ENCODE measurements around the gene CIB4.

Gene CIB4

GRCh38 chr2:26559556-26559955 lies 81.6 kb downstream of the CIB4 start:
- peaks cover 4% of the 10 kb centered on the region; the same call in 1 of the 2 replicates for H3K27me3 ChIP-seq (ENCODE audit: control insufficient read depth, insufficient read depth, low read length)
- no peak overlapping the region for H3K4me3 ChIP-seq (ENCODE audit: low read length)
- no CpG with 5 or more reads among the region's 2 CpGs for WGBS (ENCODE audit: insufficient coverage, insufficient read length)
- no peak for DNase-seq (ENCODE audit: low read depth, low spot score)
- H3K4me1 ChIP-seq (ENCODE audit: control insufficient read depth, insufficient read depth, low read length), result peaks cover 3% of the 10 kb centered on the region
- H3K9me3 ChIP-seq (ENCODE audit: control insufficient read depth, insufficient read depth, low read length), result no peaks in the 10 kb centered on the region
- no peak overlapping the region for H3K27ac ChIP-seq (ENCODE audit: low read length)
- no peaks in the 10 kb centered on the region for H3K36me3 ChIP-seq (ENCODE audit: control insufficient read depth, insufficient read depth, low read length)

- no peak overlapping the region for H3K27ac ChIP-seq (ENCODE audit: low read length)
- H3K4me3 ChIP-seq (ENCODE audit: low read length), result no peak overlapping the region
- WGBS (ENCODE audit: insufficient coverage, insufficient read length), result no CpG with 5 or more reads among the region's 3 CpGs
- H3K9me3 ChIP-seq (ENCODE audit: control insufficient read depth, insufficient read depth, low read length), result no peaks in the 10 kb centered on the region
- H3K4me1 ChIP-seq (ENCODE audit: control insufficient read depth, insufficient read depth, low read length), result peaks cover 3% of the 10 kb centered on the region
- H3K36me3 ChIP-seq (ENCODE audit: control insufficient read depth, insufficient read depth, low read length), result no peaks in the 10 kb centered on the region
- H3K27me3 ChIP-seq (ENCODE audit: control insufficient read depth, insufficient read depth, low read length), result peaks cover 4% of the 10 kb centered on the region; the same call in 1 of the 2 replicates
- no peak for DNase-seq (ENCODE audit: low read depth, low spot score)
Observed at GRCh38 chr2:26559044-26559405, 82.1 kb downstream of the CIB4 start.

GRCh38 chr2:26558271-26559043 lies 82.7 kb downstream of the CIB4 start:
- no peak overlapping the region for H3K27ac ChIP-seq (ENCODE audit: low read length)
- H3K36me3 ChIP-seq (ENCODE audit: control insufficient read depth, insufficient read depth, low read length), result no peaks in the 10 kb centered on the region
- peaks cover 4% of the 10 kb centered on the region; the same call in 1 of the 2 replicates for H3K27me3 ChIP-seq (ENCODE audit: control insufficient read depth, insufficient read depth, low read length)
- H3K4me1 ChIP-seq (ENCODE audit: control insufficient read depth, insufficient read depth, low read length), result peaks cover 3% of the 10 kb centered on the region
- no peak for DNase-seq (ENCODE audit: low read depth, low spot score)
- WGBS (ENCODE audit: insufficient coverage, insufficient read length), result no CpG with 5 or more reads among the region's 27 CpGs
- H3K4me3 ChIP-seq (ENCODE audit: low read length), result no peak overlapping the region
- H3K9me3 ChIP-seq (ENCODE audit: control insufficient read depth, insufficient read depth, low read length), result no peaks in the 10 kb centered on the region

- no CpG with 5 or more reads among the region's 12 CpGs for WGBS (ENCODE audit: insufficient coverage, insufficient read length)
- Histone ChIP-seq H3K27ac (ENCODE audit: low read length) (no peak overlapping the region), H3K4me1 (ENCODE audit: control insufficient read depth, insufficient read depth, low read length) (peaks cover 2% of the 10 kb centered on the region; the same call in 1 of the 2 replicates), H3K4me3 (ENCODE audit: low read length) (no peak overlapping the region), H3K27me3 (ENCODE audit: control insufficient read depth, insufficient read depth, low read length) (peaks cover 4% of the 10 kb centered on the region; the same call in 1 of the 2 replicates), H3K36me3 (ENCODE audit: control insufficient read depth, insufficient read depth, low read length) (no peaks in the 10 kb centered on the region), H3K9me3 (ENCODE audit: control insufficient read depth, insufficient read depth, low read length) (no peaks in the 10 kb centered on the region)
- DNase-seq (ENCODE audit: low read depth, low spot score), result no peak
Observed at GRCh38 chr2:26557244-26557925, 83.8 kb downstream of the CIB4 start.

- no peak overlapping the region for H3K4me3 ChIP-seq (ENCODE audit: low read length)
- H3K27me3 ChIP-seq (ENCODE audit: control insufficient read depth, insufficient read depth, low read length), result peaks cover 2% of the 10 kb centered on the region; the same call in 1 of the 2 replicates
- no CpG with 5 or more reads among the region's 15 CpGs for WGBS (ENCODE audit: insufficient coverage, insufficient read length)
- H3K4me1 ChIP-seq (ENCODE audit: control insufficient read depth, insufficient read depth, low read length), result peaks cover 2% of the 10 kb centered on the region; the same call in 1 of the 2 replicates
- no peaks in the 10 kb centered on the region for H3K36me3 ChIP-seq (ENCODE audit: control insufficient read depth, insufficient read depth, low read length)
- no peak overlapping the region for H3K27ac ChIP-seq (ENCODE audit: low read length)
- DNase-seq (ENCODE audit: low read depth, low spot score), result no peak
- H3K9me3 ChIP-seq (ENCODE audit: control insufficient read depth, insufficient read depth, low read length), result no peaks in the 10 kb centered on the region
Observed at GRCh38 chr2:26556309-26557243, 84.6 kb downstream of the CIB4 start.

- no peaks in the 10 kb centered on the region for H3K9me3 ChIP-seq (ENCODE audit: control insufficient read depth, insufficient read depth, low read length)
- WGBS (ENCODE audit: insufficient coverage, insufficient read length), result no CpG with 5 or more reads among the region's 8 CpGs
- DNase-seq (ENCODE audit: low read depth, low spot score), result no peak
- no peak overlapping the region for H3K4me3 ChIP-seq (ENCODE audit: low read length)
- H3K27ac ChIP-seq (ENCODE audit: low read length), result no peak overlapping the region
- H3K4me1 ChIP-seq (ENCODE audit: control insufficient read depth, insufficient read depth, low read length), result peaks cover 2% of the 10 kb centered on the region; the same call in 1 of the 2 replicates
- H3K36me3 ChIP-seq (ENCODE audit: control insufficient read depth, insufficient read depth, low read length), result no peaks in the 10 kb centered on the region
- H3K27me3 ChIP-seq (ENCODE audit: control insufficient read depth, insufficient read depth, low read length), result no peaks in the 10 kb centered on the region
Observed at GRCh38 chr2:26555246-26556133, 85.7 kb downstream of the CIB4 start.

GRCh38 chr2:26552641-26553374 lies 88.4 kb downstream of the CIB4 start:
- Histone ChIP-seq H3K36me3 (ENCODE audit: control insufficient read depth, insufficient read depth, low read length) (no peaks in the 10 kb centered on the region), H3K4me3 (ENCODE audit: low read length) (no peak overlapping the region), H3K27ac (ENCODE audit: low read length) (no peak overlapping the region), H3K4me1 (ENCODE audit: control insufficient read depth, insufficient read depth, low read length) (0 out of 2 replicates have a peak, but pooled peaks cover 2% of the 10 kb centered on the region), H3K9me3 (ENCODE audit: control insufficient read depth, insufficient read depth, low read length) (no peaks in the 10 kb centered on the region), H3K27me3 (ENCODE audit: control insufficient read depth, insufficient read depth, low read length) (no peaks in the 10 kb centered on the region)
- WGBS (ENCODE audit: insufficient coverage, insufficient read length), result no CpG with 5 or more reads among the region's 9 CpGs
- DNase-seq (ENCODE audit: low read depth, low spot score), result no peak

- 0 out of 2 replicates have a peak, but pooled peaks cover 2% of the 10 kb centered on the region for H3K4me1 ChIP-seq (ENCODE audit: control insufficient read depth, insufficient read depth, low read length)
- no CpG with 5 or more reads among the region's 17 CpGs for WGBS (ENCODE audit: insufficient coverage, insufficient read length)
Observed at GRCh38 chr2:26550276-26551015, 90.7 kb downstream of the CIB4 start.

More at GRCh38 chr2:26550276-26551015, 90.7 kb downstream of the CIB4 start:
- H3K27me3 ChIP-seq (ENCODE audit: control insufficient read depth, insufficient read depth, low read length), result no peaks in the 10 kb centered on the region
- H3K9me3 ChIP-seq (ENCODE audit: control insufficient read depth, insufficient read depth, low read length), result no peaks in the 10 kb centered on the region
- H3K27ac ChIP-seq (ENCODE audit: low read length), result no peak overlapping the region
- H3K4me3 ChIP-seq (ENCODE audit: low read length), result no peak overlapping the region
- no peaks in the 10 kb centered on the region for H3K36me3 ChIP-seq (ENCODE audit: control insufficient read depth, insufficient read depth, low read length)
- no peak for DNase-seq (ENCODE audit: low read depth, low spot score)

Data from iPS DF 6.9 (cell line).